Neural progenitor cell (in vitro differentiated cells): ENCODE data around the gene DOLPP1. TPM values are rescaled to one million over a fixed set of nuclear protein-coding genes. Genes with fewer than 3 reads are reported as not detected.

ENCODE experiments used
- DNase-seq: peaks from one replicate; pipeline ENCODE4 v3.0.0-alpha.2; 2016; ENCODE audit warnings: low spot score
- H2AFZ ChIP-seq: fragments of 200-600 bp; sonication (generic); replicated peaks from 2 replicates; pipeline ENCODE4 v1.6.1; 2016; ENCODE audit warnings: antibody characterized with exemption
- H3F3A ChIP-seq: fragments of 200-600 bp; sonication (generic); 2 replicates; pipeline ENCODE4 v1.6.1; 2016; ENCODE audit warnings: antibody characterized with exemption, low read depth
- H3K27ac ChIP-seq: fragments of 200-600 bp; sonication (generic); 2 replicates; pipeline ENCODE4 v1.5.1; 2016; ENCODE audit warnings: mild to moderate bottlenecking
- H3K27me3 ChIP-seq: fragments of 200-600 bp; sonication (generic); 2 replicates; pipeline ENCODE4 v1.6.1; 2016; ENCODE audit warnings: mild to moderate bottlenecking, moderate library complexity
- H3K36me3 ChIP-seq: fragments of 200-600 bp; sonication (generic); 2 replicates; pipeline ENCODE4 v1.5.1; 2016
- H3K4me1 ChIP-seq: fragments of 200-600 bp; sonication (generic); 2 replicates; pipeline ENCODE4 v1.6.1; 2016; ENCODE audit warnings: mixed run types
- H3K4me2 ChIP-seq: fragments of 200-600 bp; sonication (generic); 2 replicates; pipeline ENCODE4 v1.6.1; 2016
- H3K4me3 ChIP-seq: fragments of 200-600 bp; sonication (generic); 2 replicates; pipeline ENCODE4 v1.5.1; 2016
- H3K79me2 ChIP-seq: fragments of 200-600 bp; sonication (generic); 2 replicates; pipeline ENCODE4 v1.6.1; 2016; ENCODE audit warnings: low read depth
- H3K9ac ChIP-seq: fragments of 200-600 bp; sonication (generic); 2 replicates; pipeline ENCODE4 v1.6.1; 2016
- H3K9me3 ChIP-seq: fragments of 200-600 bp; sonication (generic); 2 replicates; pipeline ENCODE4 v1.5.1; 2016; ENCODE audit warnings: low read depth
- H4K20me1 ChIP-seq: fragments of 200-600 bp; sonication (generic); 2 replicates; pipeline ENCODE4 v1.6.1; 2016; ENCODE audit warnings: low read depth
- H3K27ac Mint-ChIP-seq: 3 replicates; pipeline ENCODE4 v1.8.0; 2021; ENCODE audit warnings: mixed read lengths
- H3K27me3 Mint-ChIP-seq: 2 replicates; pipeline ENCODE4 v1.8.0; 2022; ENCODE audit warnings: low read depth, mild to moderate bottlenecking, inconsistent platforms, moderate library complexity, mixed read lengths; ENCODE audit not compliant: insufficient read depth
- H3K36me3 Mint-ChIP-seq: 3 replicates; pipeline ENCODE4 v1.8.0; 2021; ENCODE audit warnings: mixed read lengths
- H3K4me1 Mint-ChIP-seq: 3 replicates; pipeline ENCODE4 v1.8.0; 2021; ENCODE audit warnings: mixed read lengths
- H3K4me3 Mint-ChIP-seq: 3 replicates; pipeline ENCODE4 v1.8.0; 2021; ENCODE audit warnings: mild to moderate bottlenecking, moderate library complexity, mixed read lengths
- H3K9me3 Mint-ChIP-seq: 3 replicates; pipeline ENCODE4 v1.8.0; 2020; ENCODE audit warnings: mixed read lengths
- CTCF ChIP-seq: fragments of 200-600 bp; sonication (generic); IDR thresholded peaks from 2 replicates; pipeline ENCODE4 v1.5.1; 2017; ENCODE audit warnings: antibody characterized with exemption, mild to moderate bottlenecking
- EZH2 ChIP-seq: fragments of 200-600 bp; sonication (generic); IDR thresholded peaks from 2 replicates; pipeline ENCODE4 v1.6.1; 2017; ENCODE audit warnings: antibody characterized with exemption, mild to moderate bottlenecking, moderate library complexity
- EZH2phosphoT487 ChIP-seq: fragments of 200-600 bp; sonication (generic); IDR thresholded peaks from 2 replicates; pipeline ENCODE4 v1.6.1; 2017; ENCODE audit warnings: antibody characterized with exemption
- total RNA-seq: library from RNA; depleted of rRNA; stranded (reverse); fragments of >200 nt; gene quantifications from 2 replicates; pipeline ENCODE4 v1.2.3, GENCODE V29; 2015; ENCODE audit warnings: low replicate concordance

DOLPP1 gene
- total RNA-seq, 1 donor from 2014 or later = 25.1 TPM

- Mint-ChIP-seq H3K36me3 (peaks cover 5% of the 10 kb centered on the region), H3K4me1 (peaks cover 18% of the 10 kb centered on the region), H3K4me3 (no peak overlapping the region), H3K27ac (no peak overlapping the region), H3K9me3 (no peaks in the 10 kb centered on the region), H3K27me3 (peaks cover 4% of the 10 kb centered on the region)
- H3K36me3 ChIP-seq = no peaks in the 10 kb centered on the region
- H3K9ac ChIP-seq = no peak overlapping the region
- peaks cover 10% of the 10 kb centered on the region for H3K79me2 ChIP-seq
- DNase-seq = no peak
- peaks cover 22% of the 10 kb centered on the region for H3F3A ChIP-seq
- H3K4me1 ChIP-seq = no peaks in the 10 kb centered on the region
- no peak overlapping the region for H2AFZ ChIP-seq
- TF ChIP-seq CTCF (no peak), EZH2 (no peak)
- peaks cover 21% of the 10 kb centered on the region for H3K27me3 ChIP-seq
- H3K4me3 ChIP-seq = no peak overlapping the region
- no peak overlapping the region for H3K4me2 ChIP-seq
- no peaks in the 10 kb centered on the region for H3K9me3 ChIP-seq
- no peak overlapping the region for H3K27ac ChIP-seq
- peaks cover 8% of the 10 kb centered on the region for H4K20me1 ChIP-seq
Observed at GRCh38 chr9:129107651-129108050, 26.7 kb downstream of the DOLPP1 start.

- DNase-seq = no peak
- H2AFZ ChIP-seq = no peak overlapping the region
- no peak overlapping the region for H3K27ac ChIP-seq
- Mint-ChIP-seq H3K4me1 (peaks cover 20% of the 10 kb centered on the region), H3K36me3 (peaks cover 5% of the 10 kb centered on the region), H3K27ac (no peak overlapping the region), H3K9me3 (no peaks in the 10 kb centered on the region), H3K27me3 (peaks cover 3% of the 10 kb centered on the region), H3K4me3 (peak overlapping the region; percentile 85)
- peaks cover 24% of the 10 kb centered on the region for H3F3A ChIP-seq
- H3K9ac ChIP-seq = no peak overlapping the region
- peaks cover 21% of the 10 kb centered on the region for H3K27me3 ChIP-seq
- H3K4me3 ChIP-seq = no peak overlapping the region
- H3K4me1 ChIP-seq = no peaks in the 10 kb centered on the region
- TF ChIP-seq EZH2 (no peak), CTCF (no peak), EZH2phosphoT487 (no peak)
- peaks cover 16% of the 10 kb centered on the region for H3K79me2 ChIP-seq
- H4K20me1 ChIP-seq = peaks cover 8% of the 10 kb centered on the region
- H3K36me3 ChIP-seq = no peaks in the 10 kb centered on the region
- H3K4me2 ChIP-seq = no peak overlapping the region
- H3K9me3 ChIP-seq = no peaks in the 10 kb centered on the region
Observed at GRCh38 chr9:129108083-129108804, 27.3 kb downstream of the DOLPP1 start.

- TF ChIP-seq CTCF = no peak
- no peak for TF ChIP-seq EZH2phosphoT487
- TF ChIP-seq EZH2 = no peak
- H3K27me3 Mint-ChIP-seq = peaks cover 3% of the 10 kb centered on the region
- Histone ChIP-seq H4K20me1 (peaks cover 8% of the 10 kb centered on the region), H3K9me3 (no peaks in the 10 kb centered on the region), H3K9ac (no peak overlapping the region), H3F3A (peaks cover 24% of the 10 kb centered on the region), H3K4me3 (no peak overlapping the region), H2AFZ (no peak overlapping the region), H3K4me1 (no peaks in the 10 kb centered on the region), H3K27me3 (peaks cover 21% of the 10 kb centered on the region), H3K27ac (no peak overlapping the region), H3K36me3 (no peaks in the 10 kb centered on the region), H3K4me2 (no peak overlapping the region), H3K79me2 (peaks cover 23% of the 10 kb centered on the region)
- H3K9me3 Mint-ChIP-seq = no peaks in the 10 kb centered on the region
- H3K4me1 Mint-ChIP-seq = peaks cover 20% of the 10 kb centered on the region
- peak overlapping the region; percentile 85 for H3K4me3 Mint-ChIP-seq
- no peak overlapping the region for H3K27ac Mint-ChIP-seq
- DNase-seq = no peak
- H3K36me3 Mint-ChIP-seq = peaks cover 5% of the 10 kb centered on the region
Observed at GRCh38 chr9:129108805-129109536, 28.1 kb downstream of the DOLPP1 start.
